MCF 10A (cell line): ENCODE measurements around the gene CDK14. TPM values are rescaled to one million over a fixed set of nuclear protein-coding genes. Genes with fewer than 3 reads are reported as not detected.

Experiments
- BruUV-seq: library from RNA; stranded (reverse); fragments of 400-500 nt; replicated peaks from 2 replicates; lab custom pipeline; 2021; lab: Mats Ljungman, UMichigan
- CTCF ChIA-PET: fragments of 300-600 bp; sonication (Branson Sonifier 250); formaldehyde crosslinking; extraction: SDS; loops from one replicate; lab custom pipeline; 2021; ENCODE audit warnings: antibody characterized with exemption, inconsistent platforms; lab: Yijun Ruan, JAX
- POLR2A ChIA-PET: fragments of 300-600, 350-650 bp; sonication (Branson Sonifier 250); formaldehyde crosslinking; extraction: SDS; loops from one replicate; lab custom pipeline; 2020; ENCODE audit warnings: antibody characterized with exemption, inconsistent platforms; lab: Yijun Ruan, JAX
- DNase-seq: peaks from one replicate; pipeline ENCODE4 v3.0.0-alpha.2; 2018; ENCODE audit not compliant: unreplicated experiment
- H3K27ac Mint-ChIP-seq: one replicate; pipeline ENCODE4 v1.8.0; 2022; ENCODE audit warnings: mild to moderate bottlenecking, low read depth, mixed read lengths; ENCODE audit not compliant: unreplicated experiment
- H3K27me3 Mint-ChIP-seq: one replicate; pipeline ENCODE4 v1.8.0; 2022; ENCODE audit warnings: mixed read lengths; ENCODE audit not compliant: insufficient read depth, unreplicated experiment
- H3K36me3 Mint-ChIP-seq: one replicate; pipeline ENCODE4 v1.8.0; 2022; ENCODE audit warnings: mild to moderate bottlenecking, moderate library complexity, mixed read lengths; ENCODE audit not compliant: insufficient read depth, unreplicated experiment
- H3K4me1 Mint-ChIP-seq: one replicate; pipeline ENCODE4 v1.8.0; 2022; ENCODE audit warnings: mixed read lengths; ENCODE audit not compliant: insufficient read depth, unreplicated experiment
- H3K4me3 Mint-ChIP-seq: one replicate; pipeline ENCODE4 v1.8.0; 2022; ENCODE audit warnings: mild to moderate bottlenecking, moderate library complexity, mixed read lengths; ENCODE audit not compliant: unreplicated experiment
- H3K9me3 Mint-ChIP-seq: one replicate; pipeline ENCODE4 v1.8.0; 2022; ENCODE audit warnings: mixed read lengths; ENCODE audit not compliant: unreplicated experiment
- CTCF ChIP-seq: fragments of 200-600 bp; IDR thresholded peaks from one replicate; pipeline ENCODE4 v1.8.0; 2022; ENCODE audit warnings: antibody characterized with exemption, mild to moderate bottlenecking; ENCODE audit not compliant: unreplicated experiment
- intact Hi-C: fragments of 100-400 bp; cut with micrococcal nuclease; formaldehyde crosslinking; loops from 2 replicates; pipeline ENCODE4 v1.14.1; 2022
- total RNA-seq: library from RNA; stranded (reverse); gene quantifications from 2 replicates; pipeline ENCODE4 v1.2.3, GENCODE V29; 2022

The CDK14 gene
- total RNA-seq, 1 experiment from 2014 or later = 32.0 TPM

GRCh38 chr7:90771281-90771680 lies 175.2 kb downstream of the CDK14 start:
- no TSS peak for BruUV-seq
- intact Hi-C loops = no loop called here
- TF ChIP-seq CTCF = no peak
- ChIA-PET POLR2A (no interaction called here), CTCF (no interaction called here)
- H3K27me3 Mint-ChIP-seq = no peaks in the 10 kb centered on the region
- H3K4me1 Mint-ChIP-seq = peaks cover 31% of the 10 kb centered on the region
- DNase-seq = no peak
- H3K27ac Mint-ChIP-seq = peak overlapping the region; percentile 25
- H3K4me3 Mint-ChIP-seq = no peak overlapping the region
- peaks cover 6% of the 10 kb centered on the region for H3K36me3 Mint-ChIP-seq
- peaks cover 15% of the 10 kb centered on the region for H3K9me3 Mint-ChIP-seq

- no TSS peak for BruUV-seq
- H3K4me3 Mint-ChIP-seq = no peak overlapping the region
- no peak for TF ChIP-seq CTCF
- no peaks in the 10 kb centered on the region for H3K27me3 Mint-ChIP-seq
- H3K9me3 Mint-ChIP-seq = peaks cover 15% of the 10 kb centered on the region
- ChIA-PET POLR2A (no interaction called here), CTCF (no interaction called here)
- H3K36me3 Mint-ChIP-seq = peaks cover 6% of the 10 kb centered on the region
- H3K27ac Mint-ChIP-seq = no peak overlapping the region
- H3K4me1 Mint-ChIP-seq = peaks cover 20% of the 10 kb centered on the region
- intact Hi-C loops = no loop called here
- no peak for DNase-seq
Observed at GRCh38 chr7:90772410-90772809, 176.3 kb downstream of the CDK14 start.

GRCh38 chr7:90773269-90773668 lies 177.1 kb downstream of the CDK14 start:
- ChIA-PET POLR2A (no interaction called here), CTCF (interaction anchor here (0.6 kb wide), 2 partner anchors 125 to 1771 kb away, joined by 3 to 4 read pairs; no protein-coding TSS in a partner anchor)

GRCh38 chr7:90774706-90775105 lies 178.6 kb downstream of the CDK14 start:
- POLR2A ChIA-PET = no interaction called here
- BruUV-seq = no TSS peak
- no peak for TF ChIP-seq CTCF
- Mint-ChIP-seq H3K4me1 (peaks cover 13% of the 10 kb centered on the region), H3K27me3 (no peaks in the 10 kb centered on the region), H3K9me3 (peaks cover 15% of the 10 kb centered on the region), H3K27ac (no peak overlapping the region), H3K4me3 (no peak overlapping the region), H3K36me3 (peaks cover 13% of the 10 kb centered on the region)
- no peak for DNase-seq
- CTCF ChIA-PET = no interaction called here
- intact Hi-C loops = no loop called here

More at GRCh38 chr7:90773269-90773668, 177.1 kb downstream of the CDK14 start:
- TF ChIP-seq CTCF = no peak
- Mint-ChIP-seq H3K27me3 (no peaks in the 10 kb centered on the region), H3K36me3 (peaks cover 6% of the 10 kb centered on the region), H3K4me1 (peaks cover 13% of the 10 kb centered on the region), H3K4me3 (no peak overlapping the region), H3K27ac (no peak overlapping the region), H3K9me3 (peaks cover 15% of the 10 kb centered on the region)
- no peak for DNase-seq
- intact Hi-C loops = no loop called here
- no TSS peak for BruUV-seq
